Thoracic aorta (tissue), 2 donors: ENCODE data around the gene ANKS6. TPM values are rescaled to one million over a fixed set of nuclear protein-coding genes. Genes with fewer than 3 reads are reported as not detected.

Experiments used
- ATAC-seq: fragments of 150-250 bp; one replicate; pipeline ENCODE4 v1.8.0; 2017; ENCODE audit warnings: low read depth; ENCODE audit not compliant: insufficient number of reproducible peaks, low FRiP score
- DNase-seq: peaks from one replicate; pipeline ENCODE4 v3.0.0-alpha.2; 2020; ENCODE audit warnings: low spot score
- H3K27ac ChIP-seq, 2 donors: fragments of 200-600 bp; sonication (generic); 1 replicate in 1 of 2; 2 replicates in 1 of 2; pipeline ENCODE4 v1.5.1; 2016; ENCODE audit warnings: mild to moderate bottlenecking in 2 of 2, moderate library complexity in 2 of 2
- H3K27me3 ChIP-seq: fragments of 200-600 bp; sonication (generic); replicated peaks from 2 replicates; pipeline ENCODE4 v1.6.0; 2016; ENCODE audit warnings: mild to moderate bottlenecking; ENCODE audit not compliant: insufficient read depth
- H3K36me3 ChIP-seq: fragments of 200-600 bp; sonication (generic); one replicate; pipeline ENCODE4 v1.5.1; 2016
- H3K4me1 ChIP-seq, 2 donors: fragments of 200-600 bp; sonication (generic); 1 replicate in 1 of 2; 2 replicates in 1 of 2; pipeline versions ENCODE4 v1.5.1 to v1.6.0; 2016; ENCODE audit warnings: low read depth in 2 of 2, mild to moderate bottlenecking in 1 of 2; ENCODE audit not compliant: control insufficient read depth in 1 of 2
- H3K4me3 ChIP-seq: fragments of 200-600 bp; sonication (generic); 2 replicates; pipeline ENCODE4 v1.5.1; 2016; ENCODE audit warnings: mild to moderate bottlenecking
- H3K9me3 ChIP-seq: fragments of 200-600 bp; sonication (generic); 2 replicates; pipeline ENCODE4 v1.5.1; 2016
- CTCF ChIP-seq: fragments of 200-600 bp; sonication (generic); IDR thresholded peaks from one replicate; pipeline ENCODE4 v1.5.1; 2019; ENCODE audit warnings: antibody characterized with exemption
- total RNA-seq, 2 donors: library from RNA; depleted of rRNA; stranded (reverse); fragments of >200 nt; gene quantifications; one replicate each; pipeline versions ENCODE4 v1.1.0 to v1.2.3, GENCODE V29; 2016

Gene ANKS6
- total RNA-seq, 2 donors from 2014 or later, result 35.1 to 45.8 TPM

GRCh38 chr9:98787766-98788335, 8.5 kb downstream of the ANKS6 start:
- TF ChIP-seq CTCF, result no peak
- Histone ChIP-seq H3K4me1 (peaks cover 3 to 19% of the 10 kb centered on the region in 2 donors), H3K27ac (no peak overlapping the region), H3K9me3 (no peaks in the 10 kb centered on the region), H3K4me3 (no peak overlapping the region), H3K36me3 (no peaks in the 10 kb centered on the region), H3K27me3 (no peaks in the 10 kb centered on the region)
- DNase-seq (no peak), ATAC-seq (no peak)

GRCh38 chr9:98786750-98787510, 9.4 kb downstream of the ANKS6 start:
- no peak overlapping the region for H3K27ac ChIP-seq
- no peak for ATAC-seq
- H3K9me3 ChIP-seq, result no peaks in the 10 kb centered on the region
- H3K36me3 ChIP-seq, result peaks cover 8% of the 10 kb centered on the region
- H3K4me3 ChIP-seq, result no peak overlapping the region
- no peaks in the 10 kb centered on the region for H3K27me3 ChIP-seq
- peaks cover 3 to 16% of the 10 kb centered on the region in 2 donors for H3K4me1 ChIP-seq
- TF ChIP-seq CTCF, result no peak
- DNase-seq, result no peak

- Histone ChIP-seq H3K9me3 (no peaks in the 10 kb centered on the region), H3K4me3 (no peak overlapping the region), H3K27me3 (no peaks in the 10 kb centered on the region), H3K4me1 (no peaks in the 10 kb centered on the region), H3K27ac (no peak overlapping the region), H3K36me3 (peaks cover 17% of the 10 kb centered on the region)
- ATAC-seq (no peak), DNase-seq (no peak)
- TF ChIP-seq CTCF, result no peak
Observed at GRCh38 chr9:98784831-98785806, 11.2 kb downstream of the ANKS6 start.

- H3K27ac ChIP-seq, result no peak overlapping the region
- no peaks in the 10 kb centered on the region for H3K27me3 ChIP-seq
- H3K4me3 ChIP-seq, result no peak overlapping the region
- H3K36me3 ChIP-seq, result peaks cover 17% of the 10 kb centered on the region
- DNase-seq, result no peak
- no peak for TF ChIP-seq CTCF
- ATAC-seq, result no peak
- no peaks in the 10 kb centered on the region for H3K4me1 ChIP-seq
- no peaks in the 10 kb centered on the region for H3K9me3 ChIP-seq
Observed at GRCh38 chr9:98783518-98784226, 12.7 kb downstream of the ANKS6 start.
